Diencephalon (tissue), 1 donor: ENCODE results near the gene SAMD10. TPM values are rescaled to one million over a fixed set of nuclear protein-coding genes. Genes with fewer than 3 reads are reported as not detected.

Experiments
- small RNA-seq: library from RNA; depleted of rRNA; stranded (forward); fragments of <200 nt; gene quantifications from one replicate; pipeline ENCODE3, GENCODE V24; 2014
- total RNA-seq: library from RNA; depleted of rRNA; stranded (reverse); fragments of >200 nt; gene quantifications from one replicate; pipeline ENCODE4 v1.2.3, GENCODE V29; 2014

Gene SAMD10
- 10.4 TPM for total RNA-seq

DNA sequence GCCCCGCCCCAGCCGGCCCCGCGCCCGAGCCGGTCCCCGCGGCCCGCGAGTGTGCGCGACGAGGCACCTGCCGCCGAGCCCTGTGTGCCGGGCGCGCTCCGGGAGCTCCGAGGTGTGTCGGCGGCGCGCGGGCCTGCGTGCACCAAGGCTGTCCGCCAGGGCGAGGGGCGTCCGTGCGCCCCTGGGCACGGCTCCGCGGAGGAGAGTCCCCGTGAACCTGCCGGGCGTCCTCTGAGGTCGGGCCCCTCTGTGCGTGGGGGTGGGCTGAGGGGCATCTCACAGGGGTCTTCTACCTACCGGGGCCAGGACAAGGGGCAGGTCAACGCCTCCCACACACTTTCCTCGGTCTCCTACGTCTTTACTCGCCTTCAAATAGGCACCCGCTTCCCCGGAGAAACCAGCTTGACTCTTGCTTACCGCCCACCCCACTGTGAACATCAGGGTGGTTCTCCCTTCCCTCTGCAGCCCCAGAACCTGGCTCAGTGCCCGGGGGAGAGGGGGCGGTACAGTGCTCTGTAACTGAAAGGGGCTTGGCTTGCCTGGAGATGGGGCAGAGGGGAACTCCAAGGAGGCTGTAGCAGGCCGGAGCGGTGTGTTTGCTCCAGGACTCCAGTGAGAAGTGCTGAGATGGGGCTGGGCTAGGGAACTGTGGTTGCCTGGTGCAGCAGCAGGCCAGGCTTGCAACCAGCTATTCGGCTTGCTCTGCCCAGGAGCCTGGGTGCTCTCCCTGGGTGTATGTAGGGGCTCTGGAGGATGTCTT, at the start of gene SAMD10:
Gene SAMD10 (minus strand): TSS at position 86 of the 760 bp plus-strand sequence. CDS start 175 bp downstream, outside the sequence.

DNA sequence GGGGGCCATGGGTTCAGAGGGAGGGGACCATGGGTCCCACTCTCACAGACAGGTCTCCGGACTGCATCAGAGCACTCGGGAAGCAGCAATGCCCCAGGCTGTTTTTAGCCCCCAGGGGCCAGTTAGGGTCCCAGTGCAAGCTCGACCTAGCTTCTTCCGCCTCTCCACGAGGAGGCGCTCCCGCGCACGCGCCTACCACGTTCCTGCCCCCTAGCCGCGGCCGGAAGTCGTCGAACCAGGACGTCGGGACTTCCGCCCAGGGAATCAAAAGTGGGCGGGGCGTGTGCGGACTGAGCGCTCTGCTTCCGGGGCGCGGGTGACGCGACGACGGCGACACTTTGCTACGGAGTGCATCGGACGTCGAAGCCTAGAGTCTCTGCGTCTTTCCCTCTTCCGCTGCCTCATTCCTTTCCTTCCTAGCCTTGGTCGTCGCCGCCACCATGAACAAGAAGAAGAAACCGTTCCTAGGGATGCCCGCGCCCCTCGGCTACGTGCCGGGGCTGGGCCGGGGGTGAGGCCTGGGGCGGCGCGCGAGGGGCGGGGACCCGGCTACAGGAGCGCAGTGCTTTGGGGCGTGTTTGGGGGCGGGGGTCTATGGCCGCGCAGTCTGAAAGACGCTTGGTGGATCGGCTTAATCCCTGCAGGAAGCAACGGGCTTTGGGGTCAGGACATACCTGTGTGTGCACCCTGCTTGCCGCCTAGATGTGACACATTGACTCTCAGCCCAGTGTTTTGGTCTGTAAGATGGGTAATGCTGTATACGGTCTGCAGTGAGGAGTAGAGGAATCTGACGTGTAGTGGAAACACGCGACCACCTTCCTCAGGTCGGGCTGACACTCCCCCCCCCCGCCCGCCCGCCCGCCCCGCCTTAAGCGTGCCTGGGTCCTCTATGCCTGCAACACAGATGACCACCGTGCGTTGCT, 1.6 kb upstream of the SAMD10 start, which contains the start of gene PRPF6:
Gene PRPF6 (plus strand): TSS at position 327 of the 923 bp plus-strand sequence. CDS start 114 bp downstream, at position 441.

DNA sequence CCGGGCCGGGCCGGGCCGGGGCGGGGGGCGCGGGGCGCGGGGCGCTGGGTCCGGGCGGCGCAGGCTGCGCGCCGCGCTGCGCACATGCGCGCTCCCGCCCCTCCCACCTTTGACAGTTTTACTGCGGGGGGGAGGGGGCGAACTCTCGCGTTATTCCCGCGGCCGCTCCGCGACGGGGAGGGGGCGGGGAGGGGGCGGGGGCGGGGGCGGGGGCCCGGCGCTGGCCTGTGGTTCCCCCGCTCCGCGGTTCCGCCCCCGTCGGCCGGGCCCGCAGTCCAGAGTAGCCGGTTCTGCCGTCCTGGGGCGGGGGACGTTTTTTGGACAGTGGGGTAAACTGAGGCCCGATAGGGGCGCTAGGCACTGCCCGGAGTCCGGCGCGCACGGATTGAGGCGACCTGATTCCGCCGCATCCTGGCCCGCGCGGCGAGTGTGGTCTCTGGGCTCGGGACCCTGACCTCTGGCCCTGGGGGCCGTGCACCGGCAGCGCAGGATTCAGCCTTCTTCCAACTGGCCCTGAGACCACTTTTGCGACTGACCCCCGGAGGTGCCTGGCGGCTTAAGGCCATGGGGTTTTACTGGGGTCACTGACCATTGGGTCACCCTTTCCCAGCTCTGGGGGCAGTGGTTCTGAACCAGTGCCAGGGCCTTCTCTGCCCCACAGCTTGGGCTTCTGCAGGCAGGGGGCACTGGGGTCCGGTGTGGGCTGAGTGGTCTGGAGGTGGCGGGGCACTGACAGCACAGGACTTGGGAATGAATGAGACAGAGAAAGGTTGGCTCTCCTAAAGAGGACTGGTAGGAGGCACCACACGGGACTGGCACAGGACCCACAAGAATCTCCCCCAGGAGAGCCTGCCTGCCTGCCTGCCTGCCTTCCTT, 9.4 kb downstream of the SAMD10 start, which contains the start of gene ZNF512B:
Gene ZNF512B (minus strand): TSS at position 93 of the 876 bp plus-strand sequence. CDS start 1,980 bp downstream, outside the sequence.

DNA sequence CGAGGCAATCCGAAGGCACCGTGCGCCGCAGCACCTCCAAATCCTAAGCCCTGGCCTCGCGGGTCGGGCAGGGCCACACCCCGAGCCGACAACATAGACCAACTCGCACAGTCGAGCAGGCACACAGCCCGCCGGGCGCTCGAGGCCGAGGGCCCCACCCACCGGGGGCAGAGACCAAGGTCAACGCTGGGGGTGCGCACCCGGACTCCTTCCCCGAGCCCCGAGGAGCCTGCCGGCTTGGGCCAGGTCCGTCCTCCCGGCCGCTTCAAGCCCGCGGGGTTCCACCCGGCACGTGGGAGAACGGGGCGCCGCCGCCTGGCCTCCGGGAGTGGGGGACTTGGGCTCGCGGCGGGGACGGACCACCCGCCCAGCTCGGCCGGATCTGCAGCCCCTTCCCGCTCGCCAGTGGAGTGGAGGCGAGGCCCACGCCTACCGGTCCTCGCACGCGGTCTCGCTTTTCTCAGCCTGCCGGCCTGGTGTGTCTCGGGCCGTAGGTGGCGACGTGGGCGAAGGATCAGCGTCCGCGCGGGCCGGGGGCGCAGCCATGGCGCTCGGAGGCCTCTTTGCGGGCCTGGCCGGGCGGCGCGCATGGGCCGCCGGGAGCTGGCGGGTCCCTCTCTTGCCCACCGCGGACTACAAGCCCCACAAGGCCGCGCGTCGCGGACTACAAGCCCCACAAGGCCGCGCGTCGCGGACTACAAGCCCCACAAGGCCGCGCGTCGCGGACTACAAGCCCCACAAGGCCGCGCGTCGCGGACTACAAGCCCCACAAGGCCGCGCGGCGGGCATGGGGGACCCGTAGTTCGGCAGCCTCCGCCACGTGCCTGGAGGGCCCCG, 23.4 kb downstream of the SAMD10 start, which contains the start of gene UCKL1:
Gene UCKL1 (minus strand): TSS at position 590 of the 837 bp plus-strand sequence. CDS start 44 bp downstream, at position 546.

Small RNA genes within 50 kb of the gene (small RNA-seq; reads per million reads assigned to genes)
- not detected for gene MIR647

Other genes starting within 250 kb of the SAMD10 start
- 3.5 TPM for gene LIME1, start 243.0 kb downstream of the SAMD10 start, total RNA-seq
- gene SLC2A4RG, start 239.9 kb downstream of the SAMD10 start, total RNA-seq = 4.6 TPM
- 20.3 TPM for gene ZBTB46, start 148.4 kb downstream of the SAMD10 start, total RNA-seq
- gene ABHD16B, start 118.1 kb downstream of the SAMD10 start, total RNA-seq = not detected
- 30.0 TPM for gene TPD52L2, start 114.4 kb downstream of the SAMD10 start, total RNA-seq
- gene DNAJC5, start 84.5 kb downstream of the SAMD10 start, total RNA-seq = 122 TPM
- 17.8 TPM for gene UCKL1, start 23.2 kb downstream of the SAMD10 start, total RNA-seq
- 18.0 TPM for gene ZNF512B, start 9.7 kb downstream of the SAMD10 start, total RNA-seq
- gene PRPF6, start 1.5 kb upstream of the SAMD10 start, total RNA-seq = 59.7 TPM
- 3.7 TPM for gene C20orf204, start 56.5 kb upstream of the SAMD10 start, total RNA-seq
- 1.6 TPM for gene SOX18, start 70.0 kb upstream of the SAMD10 start, total RNA-seq
- gene TCEA2, start 83.6 kb upstream of the SAMD10 start, total RNA-seq = 42.0 TPM
- 12.9 TPM for gene RGS19, start 99.9 kb upstream of the SAMD10 start, total RNA-seq
- 33.4 TPM for gene OPRL1, start 100.4 kb upstream of the SAMD10 start, total RNA-seq
- gene LKAAEAR1, start 104.8 kb upstream of the SAMD10 start, total RNA-seq = 2.1 TPM
- gene NPBWR2, start 127.9 kb upstream of the SAMD10 start, total RNA-seq = not detected
- 11.3 TPM for gene MYT1, start 184.8 kb upstream of the SAMD10 start, total RNA-seq